Cardiac muscle cell (in vitro differentiated cells and primary cell): ENCODE results near the gene DYNLT4. TPM values are rescaled to one million over a fixed set of nuclear protein-coding genes. Genes with fewer than 3 reads are reported as not detected.
"Not testable (repeated sequence)": the region's sequence is repeated elsewhere in the genome, so short reads cannot be mapped to it uniquely, and the experiment has no call there.

ENCODE experiments used
- DNase-seq, 2 donors: peaks; one replicate each; pipeline versions ENCODE4 v3.0.0 to v3.0.0-alpha.2; 2010 to 2017; ENCODE audit warnings: low read depth in 1 of 2, low spot score in 1 of 2
- H3K27ac ChIP-seq: fragments of 200-600 bp; sonication (generic); 2 replicates; pipeline ENCODE4 v1.5.1; 2016
- H3K27me3 ChIP-seq: fragments of 200-600 bp; sonication (generic); 2 replicates; pipeline ENCODE4 v1.6.0; 2016; ENCODE audit warnings: control low read depth
- H3K36me3 ChIP-seq: fragments of 200-600 bp; sonication (generic); 2 replicates; pipeline ENCODE4 v1.5.1; 2016; ENCODE audit warnings: control low read depth
- H3K4me1 ChIP-seq: fragments of 200-600 bp; sonication (generic); 2 replicates; pipeline ENCODE4 v1.8.1; 2017; ENCODE audit warnings: low read depth, mild to moderate bottlenecking, mixed run types
- H3K4me3 ChIP-seq: fragments of 200-600 bp; sonication (generic); 2 replicates; pipeline ENCODE4 v1.5.1; 2016; ENCODE audit warnings: mild to moderate bottlenecking
- H3K9me3 ChIP-seq: fragments of 200-600 bp; sonication (generic); 2 replicates; pipeline ENCODE4 v1.5.1; 2017; ENCODE audit warnings: low read depth, mild to moderate bottlenecking, control low read depth
- polyA plus RNA-seq: library from polyadenylated mRNA; unstranded; fragments of >200 nt; fragmentation: Nextera tagmentation; extraction: Ambion mirVana; gene quantifications from 2 replicates; pipeline ENCODE4 v1.2.1, GENCODE V29; 2016
- total RNA-seq: library from RNA; depleted of rRNA; stranded (reverse); fragments of >200 nt; gene quantifications from 2 replicates; pipeline ENCODE4 v1.2.3, GENCODE V29; 2016
- TF ChIP-seq, protein P1 (sequence below): IDR thresholded peaks from 2 replicates; pipeline ENCODE4 v1.5.1; 2012; ENCODE audit warnings: low read depth, mild to moderate bottlenecking, low read length

Gene DYNLT4
- total and polyA plus RNA-seq, 2 experiments from 2014 or later, result 0.43 TPM; not detected in 1

DNA sequence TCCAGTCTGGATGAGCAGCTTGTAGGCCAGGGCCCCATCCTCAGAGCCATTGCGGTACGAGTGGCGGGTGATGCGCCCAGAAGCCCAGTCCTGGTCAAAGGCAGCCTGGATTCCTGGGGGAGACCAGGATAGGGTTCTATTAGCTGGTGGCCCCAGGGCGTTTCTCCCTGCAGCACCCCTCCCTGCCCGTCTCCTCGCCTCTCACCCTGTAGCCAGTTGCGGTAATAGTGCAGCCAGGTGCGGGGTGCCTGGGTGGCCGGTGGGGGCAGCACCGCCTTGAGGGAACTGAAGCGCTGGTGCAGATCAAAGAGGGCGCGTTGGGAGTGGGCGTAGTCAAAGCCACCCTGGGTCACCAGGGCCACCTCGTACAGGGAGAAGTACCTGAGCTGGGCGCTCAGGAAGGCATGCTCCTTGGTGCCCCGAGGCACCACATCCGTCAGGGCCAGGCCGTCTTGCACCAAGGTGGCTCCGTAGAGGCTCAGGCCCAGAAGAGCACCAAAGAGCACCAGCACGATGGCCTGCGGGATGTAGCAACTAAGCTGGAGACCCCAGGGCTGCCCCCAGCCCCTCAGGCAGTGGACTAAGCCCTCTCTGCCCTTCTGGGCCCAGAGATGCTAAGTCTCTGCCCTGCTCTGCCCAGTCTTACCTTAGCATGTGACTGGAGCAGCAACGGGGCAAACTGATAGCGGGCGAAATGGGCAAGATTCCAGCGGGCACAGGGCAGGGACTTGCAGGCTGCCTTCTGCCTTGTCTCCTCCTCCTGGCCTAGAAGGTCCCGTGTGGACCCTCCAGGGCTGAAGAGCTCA lies 20.2 kb upstream of the DYNLT4 start:
- no peak for DNase-seq

DNA sequence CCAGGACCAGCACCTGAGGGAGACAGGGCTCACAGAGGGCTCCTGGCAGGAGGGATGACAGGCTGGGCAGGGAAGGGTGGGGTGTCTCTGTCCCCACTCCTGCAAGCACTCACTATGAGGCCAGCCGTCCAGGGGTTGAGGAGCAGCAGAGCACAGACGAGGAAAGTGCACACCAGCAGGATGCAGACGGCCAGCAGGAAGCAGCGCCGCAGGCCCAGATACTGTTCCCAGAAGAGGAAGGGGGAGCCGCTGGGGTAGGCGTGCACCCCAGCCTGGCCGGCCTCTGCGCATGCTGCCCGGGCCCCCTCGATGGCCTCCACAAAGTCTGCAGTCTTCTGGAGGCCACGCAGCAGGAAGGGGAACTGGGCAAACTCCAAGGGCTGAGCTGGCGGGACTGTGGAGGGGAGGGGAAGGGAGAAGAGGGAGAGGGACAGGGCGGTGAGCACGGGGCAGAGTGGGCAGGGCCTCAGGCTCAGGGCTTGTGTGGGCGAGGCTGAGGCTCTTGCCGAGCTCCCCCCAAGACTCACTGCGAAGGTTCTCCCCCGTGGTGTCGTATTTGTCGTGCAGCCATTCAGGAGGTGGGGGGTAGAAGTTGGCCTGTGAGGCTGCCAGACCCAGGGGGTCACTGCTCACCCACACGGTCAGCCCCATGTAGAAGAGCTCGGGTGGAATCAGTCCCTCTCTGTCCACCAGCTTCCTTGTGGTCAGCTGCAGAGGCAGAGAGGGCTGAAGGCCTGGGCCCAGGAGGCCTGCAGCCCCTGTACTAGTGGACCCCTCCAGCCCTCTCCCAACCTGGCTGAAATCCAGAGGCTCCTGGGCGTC lies 19.4 kb upstream of the DYNLT4 start:
- H3K27me3 ChIP-seq, result no peaks in the 10 kb centered on the region
- no peaks in the 10 kb centered on the region for H3K9me3 ChIP-seq
- H3K4me3 ChIP-seq, result no peak overlapping the region
- H3K27ac ChIP-seq, result no peak overlapping the region
- H3K36me3 ChIP-seq, result no peaks in the 10 kb centered on the region
- TF ChIP-seq, protein P1, sequence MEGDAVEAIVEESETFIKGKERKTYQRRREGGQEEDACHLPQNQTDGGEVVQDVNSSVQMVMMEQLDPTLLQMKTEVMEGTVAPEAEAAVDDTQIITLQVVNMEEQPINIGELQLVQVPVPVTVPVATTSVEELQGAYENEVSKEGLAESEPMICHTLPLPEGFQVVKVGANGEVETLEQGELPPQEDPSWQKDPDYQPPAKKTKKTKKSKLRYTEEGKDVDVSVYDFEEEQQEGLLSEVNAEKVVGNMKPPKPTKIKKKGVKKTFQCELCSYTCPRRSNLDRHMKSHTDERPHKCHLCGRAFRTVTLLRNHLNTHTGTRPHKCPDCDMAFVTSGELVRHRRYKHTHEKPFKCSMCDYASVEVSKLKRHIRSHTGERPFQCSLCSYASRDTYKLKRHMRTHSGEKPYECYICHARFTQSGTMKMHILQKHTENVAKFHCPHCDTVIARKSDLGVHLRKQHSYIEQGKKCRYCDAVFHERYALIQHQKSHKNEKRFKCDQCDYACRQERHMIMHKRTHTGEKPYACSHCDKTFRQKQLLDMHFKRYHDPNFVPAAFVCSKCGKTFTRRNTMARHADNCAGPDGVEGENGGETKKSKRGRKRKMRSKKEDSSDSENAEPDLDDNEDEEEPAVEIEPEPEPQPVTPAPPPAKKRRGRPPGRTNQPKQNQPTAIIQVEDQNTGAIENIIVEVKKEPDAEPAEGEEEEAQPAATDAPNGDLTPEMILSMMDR, result no peak
- DNase-seq, result peak in 1 of 2 donors; percentile 84
- peaks cover 7% of the 10 kb centered on the region for H3K4me1 ChIP-seq

More for the DNA sequence above, 20.2 kb upstream of the DYNLT4 start:
- H3K4me3 ChIP-seq, result no peak overlapping the region
- no peaks in the 10 kb centered on the region for H3K36me3 ChIP-seq
- no peaks in the 10 kb centered on the region for H3K9me3 ChIP-seq
- H3K27ac ChIP-seq, result no peak overlapping the region
- TF ChIP-seq, protein P1, result no peak
- peaks cover 7% of the 10 kb centered on the region for H3K4me1 ChIP-seq
- H3K27me3 ChIP-seq, result no peaks in the 10 kb centered on the region

DNA sequence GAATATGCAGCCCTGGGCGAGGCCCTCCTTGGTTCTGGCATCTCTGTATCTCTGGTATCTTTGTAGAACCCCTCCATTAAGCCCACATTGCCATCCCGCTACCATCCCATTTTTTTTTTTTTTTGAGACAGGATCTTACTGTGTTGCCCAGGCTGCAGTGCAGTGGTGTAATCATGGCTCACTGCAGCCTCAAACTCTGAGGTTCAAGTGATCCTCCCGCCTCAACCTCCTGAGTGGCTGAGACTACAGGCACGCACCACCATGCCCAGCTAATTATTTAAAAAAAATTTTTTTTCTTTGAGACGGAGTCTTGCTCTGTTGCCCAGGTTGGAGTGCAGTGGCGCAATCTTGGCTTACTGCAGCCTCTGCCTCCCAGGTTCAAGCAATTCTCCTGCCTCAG lies 17.2 kb upstream of the DYNLT4 start:
- H3K4me3 ChIP-seq, H3K36me3 ChIP-seq, H3K27ac ChIP-seq, H3K9me3 ChIP-seq, DNase-seq, H3K27me3 ChIP-seq, H3K4me1 ChIP-seq: not testable (repeated sequence)

DNA sequence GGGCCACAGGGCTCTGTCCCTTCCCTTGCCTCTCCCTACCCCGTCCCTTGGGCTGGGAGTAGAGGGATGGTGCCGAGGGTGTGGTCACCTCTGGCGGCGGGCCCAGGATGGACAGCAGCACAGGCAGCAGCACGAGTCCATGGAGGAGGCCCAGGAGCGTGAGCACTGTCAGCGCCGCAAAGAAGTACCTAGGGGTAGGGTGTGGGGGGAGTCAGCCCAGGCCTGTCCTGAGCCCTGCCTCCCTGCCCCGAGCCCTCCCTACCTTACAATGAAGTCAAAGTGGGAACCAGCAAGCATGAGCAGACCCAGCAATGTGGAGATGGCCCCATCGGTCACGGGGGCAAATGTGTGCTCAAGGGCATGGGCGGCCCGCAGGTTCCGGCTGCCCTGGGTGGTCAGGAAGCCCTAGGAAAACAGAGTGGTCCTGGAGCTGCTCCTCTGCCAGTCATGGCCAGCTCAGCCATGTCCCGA lies 15.9 kb upstream of the DYNLT4 start:
- Histone ChIP-seq H3K9me3 (no peaks in the 10 kb centered on the region), H3K4me1 (no peaks in the 10 kb centered on the region), H3K27ac (no peak overlapping the region), H3K36me3 (no peaks in the 10 kb centered on the region), H3K27me3 (no peaks in the 10 kb centered on the region), H3K4me3 (no peak overlapping the region)
- TF ChIP-seq, protein P1, result no peak
- DNase-seq, result no peak

DNA sequence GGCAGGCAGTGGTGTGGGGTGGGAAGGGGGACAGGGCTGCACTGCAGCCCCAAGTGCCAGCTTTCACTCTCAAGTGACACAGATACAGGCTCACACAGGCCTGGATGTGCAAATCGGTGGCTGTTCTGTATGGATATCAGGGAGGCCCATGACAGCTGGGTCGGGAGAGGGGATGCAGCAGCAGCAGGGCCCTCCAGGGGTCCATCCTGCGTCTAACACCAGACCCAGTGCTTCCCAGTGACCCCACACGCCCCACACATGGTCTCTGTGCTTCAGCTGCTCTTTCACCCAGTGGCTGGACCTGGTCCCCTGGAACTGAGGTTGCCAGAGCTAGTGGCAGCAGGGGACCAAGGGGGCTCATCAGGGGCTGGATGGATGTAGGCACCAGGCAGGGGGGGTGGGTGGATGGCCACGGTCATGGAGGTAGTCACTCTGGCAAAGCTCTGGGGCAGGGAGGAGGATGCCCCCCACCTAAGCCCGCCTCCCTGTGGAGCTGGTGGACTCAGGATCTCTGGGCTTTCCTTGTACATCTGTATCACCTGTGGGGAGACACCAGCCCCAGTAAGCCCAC lies 15.1 kb upstream of the DYNLT4 start:
- H3K9me3 ChIP-seq, result no peaks in the 10 kb centered on the region
- TF ChIP-seq, protein P1, result no peak
- no peaks in the 10 kb centered on the region for H3K4me1 ChIP-seq
- no peaks in the 10 kb centered on the region for H3K27me3 ChIP-seq
- DNase-seq, result no peak
- H3K4me3 ChIP-seq, result no peak overlapping the region
- H3K27ac ChIP-seq, result no peak overlapping the region
- no peaks in the 10 kb centered on the region for H3K36me3 ChIP-seq
